ENCODE data around the gene ADAMTS8.

- TF ChIP-seq CTCF (optimal IDR thresholded peaks at IDR 0.05 in 1 of 3, IDR thresholded peaks at IDR 0.05 in 1 of 3, conservative IDR thresholded peaks at IDR 0.05 in 1 of 3; ENCODE audit: extremely low read depth in 1 of 3, insufficient read depth in 2 of 3, low read length in 3 of 3) (no peak), EZH2 (IDR thresholded peaks at IDR 0.05; ENCODE audit: low read length) (no peak)
Measured at GRCh38 chr11:130416530-130416882, 11.9 kb downstream of the ADAMTS8 start.
